ENCODE measurements around the gene FKBP1A.

Gene FKBP1A

DNA sequence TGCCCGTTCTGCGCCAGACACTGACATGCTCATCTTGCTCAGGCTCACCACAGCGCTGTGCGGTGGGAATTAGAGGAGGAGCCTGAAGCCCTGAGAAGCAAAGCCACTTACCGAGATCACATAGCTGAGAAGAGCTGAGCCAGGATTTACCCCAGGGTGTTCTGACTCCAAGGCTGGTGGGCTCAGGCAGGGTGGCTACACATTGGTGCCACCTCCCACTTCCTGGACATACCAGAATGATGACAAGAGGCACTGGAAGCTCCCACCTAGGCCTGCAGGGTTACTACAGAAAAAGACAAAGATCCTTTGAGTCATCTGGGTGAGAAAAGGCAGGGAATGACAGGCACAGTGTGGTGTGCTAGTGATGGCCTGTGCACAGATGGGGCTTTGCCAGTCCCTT lies 24.4 kb upstream of the FKBP1A start:
- H3K9me3 ChIP-seq: no peaks in the 10 kb centered on the region
- H3K4me1 ChIP-seq (ENCODE audit: control insufficient read depth in 1 of 2, insufficient read depth in 1 of 2, low read depth in 1 of 2, low read length in 1 of 2): no peaks in the 10 kb centered on the region
- H3K36me3 ChIP-seq: no peaks in the 10 kb centered on the region
- no peak overlapping the region for H3K4me3 ChIP-seq (ENCODE audit: low read depth in 1 of 2, low read length in 1 of 2)
- no peak for TF ChIP-seq CTCF (IDR thresholded peaks at IDR 0.05)
- no peak overlapping the region for H3K27ac ChIP-seq
- peaks cover 48% of the 10 kb centered on the region for H3K27me3 ChIP-seq

DNA sequence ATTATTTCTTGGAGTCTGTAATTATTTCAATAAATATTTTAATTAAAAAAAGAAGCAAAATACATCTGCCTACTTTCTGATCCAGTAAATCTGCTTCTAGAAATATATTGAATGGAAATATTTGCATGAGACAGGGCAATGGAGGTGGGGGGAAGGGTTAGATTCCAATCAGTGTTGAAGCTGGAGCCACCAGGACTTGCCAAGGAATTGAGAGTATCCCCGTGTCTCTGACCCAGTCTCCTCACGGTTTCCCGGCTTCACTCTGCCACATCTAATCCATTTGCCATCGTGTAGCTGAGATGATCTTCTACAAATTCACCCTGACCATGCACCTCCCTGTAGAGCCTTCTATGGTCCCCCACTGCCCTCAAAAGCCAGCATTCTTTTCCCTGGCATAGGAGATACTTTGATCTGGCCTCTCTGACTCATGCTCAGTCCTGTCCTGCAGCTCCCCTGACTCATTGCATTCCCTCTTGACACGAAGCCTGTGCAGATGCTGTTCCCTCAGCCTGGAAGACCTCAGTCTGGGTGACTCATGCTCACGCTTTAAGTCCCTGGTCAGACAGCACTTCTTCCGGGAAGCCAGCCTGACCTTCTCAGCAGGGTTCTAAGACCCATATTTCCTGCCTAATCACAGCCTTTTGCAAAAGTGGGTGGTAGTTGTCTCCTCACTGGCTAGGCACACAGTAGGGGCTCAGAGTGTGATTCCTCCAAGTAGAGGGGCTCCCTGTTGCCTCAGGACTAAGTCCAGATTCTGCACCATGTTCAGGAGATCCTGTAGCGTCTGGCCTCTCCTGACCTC lies 23.0 kb upstream of the FKBP1A start:
- TF ChIP-seq CTCF (IDR thresholded peaks at IDR 0.05): no peak
- H3K27ac ChIP-seq: no peak overlapping the region
- no peaks in the 10 kb centered on the region for H3K4me1 ChIP-seq (ENCODE audit: control insufficient read depth in 1 of 2, insufficient read depth in 1 of 2, low read depth in 1 of 2, low read length in 1 of 2)
- H3K4me3 ChIP-seq (ENCODE audit: low read depth in 1 of 2, low read length in 1 of 2): no peak overlapping the region
- no peaks in the 10 kb centered on the region for H3K9me3 ChIP-seq
- H3K27me3 ChIP-seq: peaks cover 57% of the 10 kb centered on the region
- H3K36me3 ChIP-seq: no peaks in the 10 kb centered on the region

- no peak overlapping the region for H3K4me3 ChIP-seq (ENCODE audit: low read depth in 1 of 2, low read length in 1 of 2)
- no peak overlapping the region for H3K27ac ChIP-seq
- H3K4me1 ChIP-seq (ENCODE audit: control insufficient read depth in 1 of 2, insufficient read depth in 1 of 2, low read depth in 1 of 2, low read length in 1 of 2): no peaks in the 10 kb centered on the region
- no peak for TF ChIP-seq CTCF (IDR thresholded peaks at IDR 0.05)
- H3K9me3 ChIP-seq: no peaks in the 10 kb centered on the region
- peaks cover 57% of the 10 kb centered on the region for H3K27me3 ChIP-seq
- no peaks in the 10 kb centered on the region for H3K36me3 ChIP-seq
Observed at GRCh38 chr20:1414982-1415381, 22.1 kb upstream of the FKBP1A start.

DNA sequence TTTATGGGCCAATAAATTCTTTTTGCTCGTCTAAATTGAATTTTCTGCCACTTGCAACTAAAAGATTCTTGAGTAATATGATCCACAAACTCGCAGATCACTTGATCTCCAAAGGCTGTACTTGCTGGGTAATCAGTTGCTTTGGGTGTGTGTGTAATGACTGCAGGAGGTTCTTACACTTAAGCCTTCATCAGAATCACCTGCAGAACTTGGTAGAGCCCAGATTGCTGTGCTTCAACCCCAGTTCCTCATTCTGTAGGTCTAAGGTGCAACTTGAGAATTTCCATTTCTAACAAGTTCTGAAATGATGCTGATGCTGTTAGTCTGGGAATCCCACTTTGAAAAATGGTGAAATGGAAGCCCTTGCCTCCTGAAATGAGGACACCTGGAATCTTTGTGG lies 12.9 kb upstream of the FKBP1A start:
- no peak overlapping the region for H3K27ac ChIP-seq
- peaks cover 11 to 14% of the 10 kb centered on the region in 2 experiments for H3K4me1 ChIP-seq (ENCODE audit: control insufficient read depth in 1 of 2, insufficient read depth in 1 of 2, low read depth in 1 of 2, low read length in 1 of 2)
- no peaks in the 10 kb centered on the region for H3K9me3 ChIP-seq
- H3K36me3 ChIP-seq: no peaks in the 10 kb centered on the region
- no peaks in the 10 kb centered on the region for H3K27me3 ChIP-seq
- no peak for TF ChIP-seq CTCF (IDR thresholded peaks at IDR 0.05)
- no peak overlapping the region for H3K4me3 ChIP-seq (ENCODE audit: low read depth in 1 of 2, low read length in 1 of 2)

GRCh38 chr20:1403624-1404023 lies 10.8 kb upstream of the FKBP1A start:
- no peaks in the 10 kb centered on the region for H3K36me3 ChIP-seq

More at GRCh38 chr20:1403624-1404023, 10.8 kb upstream of the FKBP1A start:
- no peaks in the 10 kb centered on the region for H3K27me3 ChIP-seq
- H3K27ac ChIP-seq: no peak overlapping the region
- no peaks in the 10 kb centered on the region for H3K9me3 ChIP-seq
- no peak for TF ChIP-seq CTCF (IDR thresholded peaks at IDR 0.05)
- peaks cover 11 to 14% of the 10 kb centered on the region in 2 experiments for H3K4me1 ChIP-seq (ENCODE audit: control insufficient read depth in 1 of 2, insufficient read depth in 1 of 2, low read depth in 1 of 2, low read length in 1 of 2)
- H3K4me3 ChIP-seq (ENCODE audit: low read depth in 1 of 2, low read length in 1 of 2): no peak overlapping the region

Data from neutrophil (primary cell).